Suprapubic skin (tissue), 3 donors: ENCODE measurements around the gene EGFR.

Source experiments
- CTCF ChIP-seq, 2 donors: fragments of 200-600 bp in 1 of 2; fragments of 450-650 bp in 1 of 2; sonication (generic) in 1 of 2; IDR thresholded peaks; one replicate each; pipeline ENCODE4 v1.5.1; 2016 to 2019; ENCODE audit warnings: antibody characterized with exemption in 2 of 2, mild to moderate bottlenecking in 1 of 2, moderate library complexity in 1 of 2
- POLR2A ChIP-seq, 2 donors: fragments of 450-650 bp; IDR thresholded peaks; one replicate each; pipeline ENCODE4 v1.6.1; 2017; ENCODE audit warnings: antibody characterized with exemption in 2 of 2, mild to moderate bottlenecking in 2 of 2, moderate library complexity in 2 of 2

DNA sequence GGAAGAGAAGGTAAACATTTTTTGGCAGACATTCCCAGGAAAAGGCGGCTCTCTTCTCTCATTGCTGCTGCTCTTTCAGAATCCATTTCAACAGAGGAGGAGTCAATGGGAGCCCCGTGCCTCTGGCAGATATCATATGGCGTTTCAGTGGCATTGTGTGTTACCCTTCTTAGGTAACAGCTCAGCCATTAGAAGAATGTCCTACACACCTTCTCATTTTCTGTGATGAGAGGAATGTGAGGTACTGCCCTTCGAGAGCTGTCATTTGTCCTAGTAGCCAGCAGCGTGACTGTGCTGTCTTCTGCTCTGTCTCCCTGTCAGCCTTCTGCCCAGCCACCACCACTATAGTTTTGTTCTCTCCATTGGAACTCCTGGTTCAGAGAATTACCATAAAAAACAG lies 102.4 kb downstream of the EGFR start:
- TF ChIP-seq CTCF (IDR thresholded peaks at IDR 0.05) (no peak), POLR2A (IDR thresholded peaks at IDR 0.05) (no peak)
